GM21381 (cell line): ENCODE data around the gene NUP210.

ENCODE experiments used
- ATAC-seq: cut with Tn5 transposase; IDR thresholded peaks from one replicate; pipeline ENCODE4 v1.9.1; 2021; ENCODE audit warnings: mild to moderate bottlenecking, moderate library complexity; ENCODE audit not compliant: unreplicated experiment

The NUP210 gene

DNA sequence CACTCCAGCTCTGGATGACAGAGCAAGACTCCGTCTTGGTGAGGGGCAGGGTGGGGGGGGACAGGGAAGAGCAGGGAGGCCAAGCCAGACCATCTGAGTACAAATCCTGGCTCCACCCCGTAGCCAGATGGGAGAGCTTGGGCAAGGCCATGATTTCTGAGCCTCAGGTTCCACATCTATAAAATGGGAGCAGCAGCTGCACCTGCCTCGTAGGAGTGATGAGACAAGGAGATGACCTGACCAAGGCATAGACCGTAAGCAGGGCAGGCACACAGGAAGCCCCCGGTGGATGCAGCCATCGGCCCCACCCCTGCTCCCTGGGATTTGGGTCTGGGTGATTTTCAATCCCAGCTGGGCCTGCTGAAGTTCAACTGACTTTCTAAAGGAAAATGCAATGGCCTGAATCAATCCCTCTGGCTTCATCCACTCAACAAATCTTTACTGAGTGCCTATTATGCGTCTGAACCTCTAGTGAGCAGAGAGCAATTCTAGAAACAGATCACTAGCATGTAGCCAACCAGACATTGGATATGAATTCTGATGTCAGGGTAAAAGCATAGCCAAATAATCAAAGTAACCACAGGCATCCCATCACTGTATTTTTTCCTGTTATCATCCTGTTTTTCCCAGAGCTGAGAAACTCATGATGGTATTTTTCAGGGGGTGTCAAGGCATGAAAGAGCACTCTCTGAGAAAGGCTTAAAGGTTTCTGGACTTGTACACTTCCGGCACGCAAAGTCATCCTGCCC lies 141.2 kb downstream of the NUP210 start:
- ATAC-seq, result no peak

DNA sequence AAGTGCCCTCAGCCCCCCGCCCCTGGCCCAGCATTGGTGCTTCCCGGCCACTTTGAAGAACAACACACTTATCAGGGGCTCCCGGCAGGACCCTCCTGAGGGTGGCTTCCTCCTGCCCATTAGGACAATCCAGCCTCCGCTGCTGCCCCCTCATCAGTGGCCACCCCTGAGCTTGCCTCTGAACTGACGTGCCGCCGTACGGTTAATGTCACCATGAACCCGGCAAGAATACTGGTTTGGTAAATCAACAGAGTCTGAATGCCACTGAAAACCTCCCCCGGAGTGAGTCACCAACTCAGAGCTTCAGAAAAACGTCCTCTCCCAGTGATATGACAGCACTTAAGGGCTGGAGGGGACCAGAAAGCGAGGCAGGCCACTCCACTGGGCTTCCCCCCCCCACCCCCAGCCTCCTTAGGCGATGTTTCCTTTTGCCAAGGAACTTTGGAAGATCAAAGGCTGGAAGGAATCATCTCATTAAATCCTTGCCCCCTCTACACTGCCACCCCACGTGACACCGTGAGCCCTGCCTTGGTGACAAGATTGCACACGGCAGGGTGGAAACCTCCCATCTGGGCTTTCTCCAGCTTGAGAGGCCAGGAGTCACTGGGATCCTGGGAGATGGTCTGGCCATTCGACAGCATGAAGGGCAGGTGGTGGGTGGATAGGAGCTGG lies 142.1 kb downstream of the NUP210 start:
- no peak for ATAC-seq

DNA sequence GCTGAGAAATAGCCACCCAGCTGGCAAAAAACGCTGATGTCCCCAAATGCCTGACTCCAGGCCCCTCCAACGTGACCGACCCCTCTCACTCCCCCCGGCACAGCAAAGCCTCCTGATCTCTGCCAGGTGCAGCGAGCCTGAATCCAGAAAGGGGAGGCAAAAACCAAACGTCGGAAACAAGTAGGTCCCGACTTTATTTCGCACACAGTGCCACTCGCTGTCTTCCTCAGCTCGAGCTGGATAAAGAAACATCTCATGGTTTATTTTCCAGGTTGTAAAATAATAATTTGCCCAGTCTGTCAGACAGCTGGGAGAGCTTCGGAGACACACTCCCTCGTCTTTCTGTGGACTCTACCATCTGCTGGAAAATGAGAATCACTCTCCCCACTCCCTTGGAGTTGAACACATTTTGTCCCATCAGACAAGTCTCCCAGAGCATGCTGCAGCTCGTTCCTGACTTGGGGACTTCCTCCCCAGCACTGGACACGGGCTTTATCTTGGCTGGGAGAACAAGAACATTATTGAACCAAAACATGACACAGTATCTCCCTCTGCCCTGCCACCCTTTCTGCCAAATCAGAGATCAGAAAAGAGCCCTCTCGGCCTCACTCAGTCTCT lies 142.8 kb downstream of the NUP210 start:
- no peak for ATAC-seq

DNA sequence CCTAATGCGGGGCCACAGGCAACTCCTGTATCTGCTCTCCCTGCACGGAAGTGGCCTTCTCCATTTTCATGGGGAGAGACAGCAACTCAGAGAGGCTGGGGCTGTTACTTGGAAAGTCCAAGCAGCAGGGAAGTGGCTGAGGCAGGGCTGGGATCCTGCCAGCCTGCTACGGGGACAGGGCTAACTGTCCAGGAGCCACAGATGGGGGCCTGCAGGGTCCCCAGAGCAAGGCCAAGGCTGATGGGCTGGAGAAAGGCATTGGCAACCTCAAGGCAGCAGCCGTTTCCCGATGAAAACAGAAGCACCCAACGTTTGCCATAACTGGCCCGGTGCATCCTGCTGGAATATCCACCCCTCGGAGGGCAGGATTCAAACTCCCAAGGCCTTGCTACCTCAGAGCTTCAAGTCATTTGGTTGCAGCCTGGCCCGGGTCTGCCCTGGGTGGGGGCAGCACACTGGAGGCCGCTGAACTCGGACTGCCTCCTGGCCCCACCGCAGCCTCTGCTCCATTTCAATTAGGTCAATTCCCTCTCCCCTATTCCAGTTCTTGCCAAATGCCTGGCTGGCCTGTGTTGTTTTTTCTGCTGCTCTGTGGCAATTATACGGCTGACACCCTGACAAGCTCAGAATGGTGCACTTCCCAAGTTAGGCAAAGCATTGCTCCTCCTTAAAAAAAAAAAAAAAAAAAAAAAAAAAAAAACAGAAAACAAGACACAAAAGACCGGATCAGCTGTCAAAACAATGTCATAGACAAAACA lies 143.5 kb downstream of the NUP210 start:
- no peak for ATAC-seq

DNA sequence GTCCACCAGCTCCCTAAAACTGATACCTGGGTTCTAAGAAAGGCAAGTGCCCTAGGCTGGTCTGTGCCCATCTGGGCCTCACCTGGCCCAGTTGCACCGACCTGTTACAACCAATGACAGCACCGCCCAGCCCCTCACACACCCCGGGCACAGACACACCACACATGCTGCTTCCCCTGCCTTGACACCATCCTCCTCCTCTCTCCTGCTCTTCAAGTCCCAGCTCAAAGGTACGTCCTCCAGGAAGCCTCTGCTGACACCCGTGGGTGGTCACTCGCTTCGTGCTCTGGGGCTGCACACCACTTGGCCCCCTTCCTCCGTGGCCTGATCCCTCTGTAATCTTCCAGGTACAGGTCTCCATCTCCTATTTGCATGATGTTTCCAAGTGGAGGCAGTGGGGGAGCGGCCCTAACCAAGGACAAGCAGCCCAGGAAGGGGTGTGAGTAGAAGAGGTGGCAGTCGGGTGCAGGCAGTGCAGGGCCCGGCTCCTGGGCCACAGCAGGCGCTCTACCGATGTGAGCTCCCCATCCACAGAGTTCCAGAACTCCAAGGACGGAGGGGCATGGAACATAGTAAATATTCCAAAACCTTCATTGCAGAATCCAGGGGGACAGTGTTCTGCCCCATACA lies 144.6 kb downstream of the NUP210 start:
- ATAC-seq, result no peak

DNA sequence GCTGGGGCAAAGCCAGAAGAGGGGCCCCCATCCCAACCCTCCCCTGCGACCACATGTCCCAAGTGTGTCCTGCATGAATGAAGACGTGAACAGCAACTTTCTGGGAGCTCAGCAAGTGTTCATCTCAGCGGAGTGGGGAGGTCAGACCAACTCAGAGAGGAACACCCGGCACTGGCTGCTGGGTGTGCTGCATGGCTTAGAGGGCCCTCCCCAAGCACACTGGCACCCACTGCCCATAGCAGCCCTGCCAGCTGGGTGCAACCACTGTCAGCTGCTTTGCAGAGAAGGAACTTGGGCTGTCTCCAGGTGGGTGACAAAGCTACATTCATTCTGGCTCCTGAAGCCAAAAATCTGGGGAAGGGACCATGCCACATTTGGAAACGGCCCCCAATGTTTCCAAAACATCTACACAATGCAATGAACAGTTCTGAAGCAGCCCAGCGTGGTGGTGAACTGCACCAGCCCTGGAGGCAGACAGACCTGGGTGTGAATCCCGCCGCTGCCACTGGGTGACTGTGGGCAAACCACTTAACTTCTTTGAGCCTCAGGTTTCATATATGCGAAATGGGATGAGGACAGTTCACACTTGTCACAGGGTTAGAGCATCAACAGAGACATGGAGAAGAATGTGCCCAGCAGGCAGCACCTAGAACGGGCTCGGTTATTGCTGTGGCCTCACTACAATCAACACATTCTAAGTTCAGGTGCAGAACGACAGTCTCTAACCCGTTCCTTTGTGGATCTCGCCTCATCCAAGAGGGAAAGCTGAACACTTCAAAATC lies 145.4 kb downstream of the NUP210 start:
- no peak for ATAC-seq

DNA sequence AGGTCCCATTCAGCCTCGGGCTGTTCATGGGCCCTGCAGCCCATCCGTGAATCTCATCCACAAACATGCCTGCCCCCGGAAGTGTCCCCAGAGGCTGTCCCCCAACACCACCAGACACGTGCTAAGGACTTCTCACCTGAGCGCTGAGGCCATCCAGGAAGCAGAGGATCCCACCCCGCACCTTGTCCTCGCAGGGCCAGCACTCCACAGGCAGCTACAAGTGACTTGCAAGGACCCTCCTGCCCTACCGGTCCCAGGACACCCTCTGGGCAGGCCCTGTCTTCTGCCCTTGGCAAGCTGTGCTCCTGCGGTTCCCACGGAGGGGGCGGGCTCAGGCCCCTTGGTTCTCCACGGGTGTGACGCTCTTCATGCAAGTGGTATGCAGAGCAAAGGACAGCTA lies 146.0 kb downstream of the NUP210 start:
- no peak for ATAC-seq

DNA sequence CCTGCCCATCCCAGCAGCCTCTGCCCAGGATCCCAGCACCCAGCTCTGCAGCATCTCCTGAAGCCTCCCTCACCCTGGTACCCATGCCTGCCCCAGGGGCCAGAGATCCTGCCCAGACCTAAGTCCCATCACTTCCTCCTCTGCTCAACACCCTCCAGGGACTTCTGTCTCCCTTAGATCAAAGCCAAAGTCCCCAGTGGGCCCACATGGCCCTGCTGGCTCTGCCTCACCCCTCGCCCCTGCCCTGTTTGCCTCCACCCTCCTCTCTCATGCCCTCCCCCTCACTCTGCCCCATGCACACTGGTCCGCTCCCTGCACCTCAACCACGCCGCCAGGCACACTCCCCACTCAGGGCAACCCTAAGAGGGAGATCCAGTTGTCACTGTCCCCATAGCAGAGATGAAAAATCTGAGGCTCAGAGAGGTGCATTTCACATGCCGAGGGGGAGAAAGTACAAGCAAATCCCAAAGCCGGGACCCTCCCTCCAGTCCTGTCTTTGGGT lies 146.5 kb downstream of the NUP210 start:
- no peak for ATAC-seq

DNA sequence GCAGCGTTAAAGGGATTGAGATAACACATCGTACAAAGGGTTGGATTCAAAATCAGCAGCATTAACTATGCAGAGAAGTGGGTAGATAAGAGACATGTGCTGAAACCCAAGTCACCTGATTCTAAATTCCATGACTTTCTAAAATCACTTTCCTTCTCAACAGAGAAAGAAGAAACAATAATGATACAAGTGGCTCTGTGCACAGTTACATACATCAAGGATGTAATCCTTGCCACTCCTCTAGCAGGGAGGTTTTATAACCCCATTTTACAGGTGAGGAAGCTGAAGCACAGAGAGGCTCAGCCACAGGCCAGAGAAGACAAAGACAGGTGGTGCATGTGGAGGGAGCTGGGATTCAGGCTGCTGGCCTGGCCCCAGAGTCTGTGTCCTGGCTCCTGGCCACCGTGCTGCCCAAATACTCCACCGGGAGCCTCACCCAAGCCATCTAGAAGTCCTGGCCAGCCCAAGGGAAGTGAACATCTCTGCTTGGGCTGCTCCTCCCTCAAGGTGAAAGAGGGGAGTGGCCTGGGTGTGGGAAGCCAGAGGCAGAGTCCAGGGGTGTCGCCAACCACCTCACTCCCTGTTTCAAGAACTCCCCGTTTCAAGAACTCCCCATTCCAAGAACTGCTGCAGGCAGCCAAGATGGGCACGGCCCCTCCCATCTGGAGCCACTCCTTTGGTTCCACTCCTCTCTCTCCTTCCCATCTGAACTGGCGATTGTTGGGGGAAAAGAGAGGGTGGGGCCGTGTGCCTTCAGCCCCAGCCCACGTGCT lies 147.1 kb downstream of the NUP210 start:
- ATAC-seq, result no peak

DNA sequence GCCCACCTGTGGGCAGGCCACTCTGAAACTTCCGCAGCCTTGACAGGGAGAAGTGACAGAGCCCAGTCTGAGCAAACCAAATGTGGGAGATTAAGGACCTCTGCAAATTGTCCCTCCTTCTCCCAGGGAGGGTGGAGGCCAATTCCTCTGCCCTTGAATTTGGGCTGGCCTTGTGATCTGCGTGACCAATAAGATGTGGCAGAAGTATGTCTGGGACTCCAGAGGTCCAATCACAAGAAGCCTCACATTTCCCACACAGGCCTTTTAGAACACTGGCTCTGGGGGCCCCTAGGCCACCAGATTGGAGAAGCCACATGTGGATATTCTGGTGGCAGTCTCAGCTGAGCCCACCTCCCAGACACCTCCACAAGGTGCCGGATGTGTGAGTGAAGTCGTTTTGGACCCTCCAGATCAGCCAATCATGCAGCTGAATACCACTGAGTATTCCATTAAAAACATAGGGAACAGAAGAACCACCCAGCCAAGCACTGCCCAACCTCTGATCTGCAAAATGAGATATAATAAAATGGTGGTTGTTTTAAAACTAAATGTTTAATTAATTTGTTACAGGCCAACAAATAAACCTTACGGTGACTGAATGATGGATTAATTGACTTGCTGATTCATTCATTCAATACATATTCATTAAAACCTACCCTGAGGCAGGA lies 150.3 kb downstream of the NUP210 start:
- no peak for ATAC-seq

DNA sequence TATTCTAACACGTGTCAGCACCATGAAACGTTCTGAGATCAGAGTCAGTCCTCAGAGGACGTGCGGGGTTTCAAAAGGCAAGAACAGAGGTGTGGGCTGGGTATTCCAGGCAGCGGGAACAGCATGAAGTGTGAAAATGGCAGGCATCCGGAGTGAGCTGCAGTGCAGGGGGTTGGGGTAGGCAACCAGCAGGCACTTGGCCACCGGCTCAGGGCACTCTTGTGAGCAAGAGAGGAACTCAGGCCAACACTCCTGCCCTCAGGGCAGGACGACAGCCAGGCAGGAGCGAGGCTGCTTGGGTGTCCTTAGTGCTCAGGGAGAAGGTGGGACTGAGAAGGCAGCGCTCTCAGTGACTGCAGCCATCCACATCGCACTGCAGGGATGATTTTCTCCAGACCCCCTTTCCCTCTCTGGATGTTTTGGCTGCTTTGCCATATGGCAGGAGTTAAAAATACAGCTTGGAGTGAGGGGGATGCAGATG lies 151.1 kb downstream of the NUP210 start:
- no peak for ATAC-seq

DNA sequence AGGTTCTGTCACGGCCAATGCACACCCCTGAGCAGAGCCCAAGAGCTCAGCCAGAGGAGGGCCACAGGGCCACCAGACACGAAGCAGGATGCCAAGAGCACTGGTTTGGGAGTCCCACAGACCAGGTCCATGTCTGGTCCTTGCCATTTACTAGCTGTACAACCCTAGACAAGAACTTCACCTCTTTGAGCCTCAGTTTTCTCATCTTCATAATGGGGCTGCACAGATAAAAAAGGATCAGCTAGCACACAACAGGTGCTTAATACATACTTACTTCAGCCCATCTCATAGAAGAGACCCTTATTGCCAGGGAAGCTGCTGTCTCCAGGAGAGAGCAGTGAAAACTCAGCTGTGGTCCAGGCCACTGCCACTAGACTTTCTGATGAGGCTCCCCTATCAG lies 152.0 kb downstream of the NUP210 start:
- no peak for ATAC-seq

DNA sequence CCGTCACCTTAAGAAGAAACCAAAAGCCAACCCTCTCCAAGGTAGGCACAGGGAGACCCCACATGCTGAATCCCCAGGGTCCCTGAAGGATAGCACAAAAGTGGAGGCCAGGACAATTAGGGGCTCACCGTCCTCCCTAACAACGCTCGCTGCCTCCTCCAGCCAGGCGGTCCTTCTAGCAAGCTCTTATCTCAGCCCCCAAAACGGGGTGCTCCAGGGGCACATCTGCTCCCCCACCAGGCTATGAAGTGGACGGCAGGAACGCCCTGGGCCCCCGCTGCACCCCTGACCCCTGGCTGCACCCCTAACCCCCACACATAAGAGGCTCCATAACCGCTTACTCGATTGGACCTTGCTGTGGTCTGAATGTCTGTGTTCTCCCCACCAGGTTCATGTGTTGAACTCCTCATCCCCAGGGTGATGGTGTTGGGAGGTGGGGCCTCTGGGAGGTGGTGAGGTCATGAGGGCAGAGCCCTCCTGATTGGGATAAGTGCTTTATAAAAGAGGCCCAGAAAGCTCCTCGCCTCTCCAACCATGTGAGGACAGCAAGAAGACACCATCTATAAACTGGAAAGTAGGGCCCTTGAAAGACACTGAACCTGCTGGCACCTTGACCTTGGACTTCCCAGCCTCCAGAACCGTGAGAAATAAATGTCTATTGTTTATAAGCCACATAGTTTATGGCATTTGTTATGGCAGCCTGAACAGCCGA lies 153.3 kb downstream of the NUP210 start:
- no peak for ATAC-seq
